NCI-H2196 treated with DMSO at 0.1 percent for 48 hours (cell line): ENCODE measurements around the gene ZSWIM5.
"Not testable (repeated sequence)": the region's sequence is repeated elsewhere in the genome, so short reads cannot be mapped to it uniquely, and the experiment has no call there.

Experiments
- DNase-seq: peaks from one replicate; lab custom pipeline; 2025; ENCODE audit not compliant: unreplicated experiment; lab: John Stamatoyannopoulos, UW

ZSWIM5 gene

DNA sequence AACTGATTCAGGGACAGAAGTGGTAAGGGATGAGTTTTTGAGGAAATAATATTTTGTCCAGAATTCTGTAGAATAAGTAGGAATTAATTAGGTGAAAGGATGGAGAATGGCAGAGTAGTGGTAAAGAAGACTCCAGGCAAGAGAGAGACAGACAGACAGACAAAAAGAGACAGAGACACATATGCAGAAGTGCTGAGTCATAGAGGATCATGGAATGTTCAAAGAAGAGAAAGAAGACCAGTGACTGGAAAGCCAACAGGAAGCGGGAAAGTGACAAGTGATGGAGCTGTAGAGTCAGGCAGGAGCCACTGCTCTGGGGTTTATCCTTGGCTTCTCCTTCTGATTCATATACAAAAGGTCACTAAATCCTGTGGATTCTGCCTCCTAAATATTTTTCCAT lies 108.5 kb downstream of the ZSWIM5 start:
- DNase-seq, result no peak

DNA sequence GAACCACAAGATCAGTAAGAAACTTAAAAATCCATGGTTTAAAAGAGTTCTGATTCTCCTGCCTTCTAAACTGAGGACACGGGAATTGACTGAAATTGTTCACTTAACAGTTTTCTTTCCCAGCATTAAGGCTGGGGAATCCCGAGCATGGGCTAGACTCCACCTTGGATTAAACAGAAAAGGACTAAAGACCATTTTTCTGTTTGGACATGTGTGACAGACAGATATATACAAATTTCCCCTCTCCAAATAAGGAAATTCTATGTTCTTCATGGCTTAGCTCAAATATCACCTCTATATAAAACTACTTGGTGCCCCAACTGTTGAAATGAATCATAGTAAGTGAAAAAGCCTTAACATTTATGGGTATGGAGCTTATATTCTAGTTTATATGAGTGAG lies 109.3 kb downstream of the ZSWIM5 start:
- DNase-seq, result no peak

DNA sequence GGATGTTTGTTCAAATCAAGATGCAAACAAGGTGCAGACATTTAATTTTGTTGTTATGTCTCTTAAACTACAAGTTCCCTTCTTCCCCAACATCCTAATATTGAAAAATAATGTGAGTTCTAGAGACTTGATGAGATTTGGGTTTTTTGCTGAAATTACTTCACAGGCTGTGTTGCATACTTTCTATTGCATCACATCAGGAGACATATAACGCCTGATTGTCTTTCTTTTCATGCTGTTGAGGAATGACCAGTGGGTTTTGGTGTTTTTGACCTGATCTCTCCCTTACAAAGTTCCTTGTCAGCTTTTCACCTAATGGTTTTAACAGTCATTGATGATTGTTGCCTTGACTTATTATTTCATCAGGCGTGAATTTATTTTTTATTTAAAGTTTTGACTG lies 111.0 kb downstream of the ZSWIM5 start:
- DNase-seq, result no peak

DNA sequence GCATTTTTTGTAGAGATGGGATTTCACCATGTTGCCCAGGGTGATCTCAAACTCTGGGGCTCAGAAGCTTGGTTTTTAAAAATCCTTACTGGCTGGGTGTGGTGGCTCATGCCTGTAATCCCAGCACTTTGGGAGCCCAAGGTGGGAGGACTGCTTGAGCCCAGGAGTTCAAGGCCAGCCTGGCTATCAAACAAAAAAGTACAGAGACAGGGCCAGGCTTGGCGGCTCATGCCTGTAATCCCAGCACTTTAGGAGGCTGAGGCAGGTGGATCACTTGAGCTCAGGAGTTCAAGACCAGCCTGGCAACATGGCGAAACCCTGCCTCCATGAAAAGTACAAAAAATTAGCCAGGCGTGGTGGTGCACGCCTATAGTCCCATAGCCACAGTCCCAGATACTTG lies 112.0 kb downstream of the ZSWIM5 start:
- not testable (repeated sequence) for DNase-seq

DNA sequence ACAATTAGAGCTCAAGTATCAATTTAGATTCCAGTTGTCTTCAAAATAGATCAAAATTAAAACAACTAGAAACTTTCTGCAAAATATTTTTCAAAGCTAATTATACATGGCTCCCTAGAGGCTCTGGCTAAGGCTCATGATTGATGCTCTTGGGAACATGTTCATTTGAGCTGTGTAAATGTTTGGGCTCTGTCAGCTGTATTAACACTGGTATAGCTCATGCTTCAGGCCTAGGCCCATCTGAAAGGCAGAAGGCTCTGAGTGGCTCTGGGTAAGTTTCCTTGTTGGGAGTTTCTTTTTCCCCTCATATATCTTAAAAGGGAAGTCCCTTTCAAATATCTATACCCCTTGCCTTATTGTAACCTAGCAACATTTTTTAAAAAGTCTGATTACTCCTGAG lies 113.1 kb downstream of the ZSWIM5 start:
- no peak for DNase-seq

DNA sequence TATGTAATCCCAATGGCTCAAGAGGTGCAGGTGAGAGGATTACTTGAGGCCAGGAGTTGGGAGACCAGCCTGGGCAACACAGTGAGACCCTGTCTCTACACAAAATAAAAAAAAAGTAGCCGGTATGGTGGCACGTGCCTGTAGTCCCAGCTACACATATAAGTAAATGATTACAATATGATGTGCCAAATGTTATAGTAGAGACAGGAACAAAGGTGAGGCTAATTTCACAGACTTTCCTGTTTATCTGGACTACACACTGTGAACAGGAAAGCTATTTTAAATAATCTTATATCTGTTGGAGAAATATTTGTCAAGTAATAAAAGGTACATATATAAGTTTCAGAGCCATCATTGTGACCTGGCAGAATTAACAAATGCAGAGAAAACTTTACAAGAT lies 116.7 kb downstream of the ZSWIM5 start:
- DNase-seq, result no peak

DNA sequence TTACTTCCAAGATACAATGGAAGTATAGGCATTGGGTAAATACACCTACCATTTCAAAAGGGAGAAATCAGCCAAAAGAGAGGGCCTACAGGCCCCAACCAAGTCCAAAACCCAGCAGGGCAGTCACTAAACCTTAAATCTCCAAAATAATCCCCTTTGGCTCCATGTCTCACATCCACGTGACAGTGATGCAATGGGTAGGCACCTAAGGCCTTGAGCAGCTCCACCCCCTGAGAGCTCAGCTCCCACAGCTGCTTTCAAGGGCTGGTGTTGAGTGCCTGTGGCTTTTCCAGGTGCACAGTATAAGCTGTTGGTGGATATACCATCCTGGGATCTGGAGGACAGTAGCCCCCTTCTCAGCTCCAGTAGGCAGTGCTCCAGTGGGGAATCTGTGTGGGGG lies 121.8 kb downstream of the ZSWIM5 start:
- DNase-seq, result no peak

DNA sequence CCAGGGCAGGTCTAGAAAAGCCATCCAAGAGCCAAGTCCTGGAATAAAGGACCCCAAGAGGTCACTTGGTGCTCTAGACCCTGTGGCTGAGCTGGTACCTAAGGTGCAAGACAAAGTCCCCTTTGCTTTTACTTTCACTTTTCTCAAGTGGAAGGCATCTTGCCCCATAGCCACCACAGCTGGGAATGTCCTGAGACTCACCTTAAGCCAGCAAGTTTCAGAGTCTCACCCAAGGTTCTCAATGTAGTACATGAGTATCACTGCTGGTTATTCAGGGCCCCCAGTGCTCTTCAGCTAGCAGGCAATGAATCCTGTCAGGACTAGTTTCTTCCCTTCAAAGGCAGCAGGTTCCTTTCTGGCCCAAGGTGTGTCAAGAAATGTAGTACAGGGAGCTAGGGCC lies 126.9 kb downstream of the ZSWIM5 start:
- DNase-seq, result no peak

DNA sequence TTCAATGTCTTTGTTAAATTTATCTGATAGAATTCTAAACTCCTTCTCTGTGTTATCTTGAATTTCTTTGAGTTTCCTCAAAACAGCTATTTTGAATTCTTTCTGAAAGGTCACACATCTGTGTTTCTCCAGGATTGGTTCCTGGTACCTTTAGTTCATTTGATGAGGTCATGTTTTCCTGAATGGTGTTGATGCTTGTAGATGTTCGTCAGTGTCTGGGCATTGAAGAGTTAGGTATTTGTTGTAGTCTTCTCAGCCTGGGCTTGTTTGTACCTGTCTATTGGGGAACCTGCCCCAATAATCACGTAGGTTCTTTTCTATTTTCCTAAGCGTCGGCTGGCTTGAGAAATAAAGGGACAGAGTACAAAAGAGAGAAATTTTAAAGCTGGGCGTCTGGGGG lies 129.4 kb downstream of the ZSWIM5 start:
- not testable (repeated sequence) for DNase-seq

DNA sequence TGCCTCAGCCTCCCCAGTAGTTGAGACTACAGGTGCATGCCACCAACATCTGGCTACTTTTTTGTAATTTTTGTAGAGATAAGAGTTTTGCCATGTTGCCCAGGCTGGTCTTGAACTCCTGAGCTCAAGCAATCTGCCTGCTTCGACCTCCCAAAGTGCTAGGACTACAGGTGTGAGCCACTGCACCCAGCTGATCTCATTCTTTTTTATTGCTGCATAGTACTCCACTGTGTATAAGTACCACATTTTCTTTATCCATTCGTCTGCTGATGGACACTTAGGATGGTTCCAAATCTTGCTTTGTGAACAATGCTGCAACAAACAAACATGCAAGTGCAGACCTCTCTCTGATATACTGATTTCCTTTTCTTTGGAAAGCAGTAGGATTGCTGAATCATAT lies 134.8 kb downstream of the ZSWIM5 start:
- no peak for DNase-seq

DNA sequence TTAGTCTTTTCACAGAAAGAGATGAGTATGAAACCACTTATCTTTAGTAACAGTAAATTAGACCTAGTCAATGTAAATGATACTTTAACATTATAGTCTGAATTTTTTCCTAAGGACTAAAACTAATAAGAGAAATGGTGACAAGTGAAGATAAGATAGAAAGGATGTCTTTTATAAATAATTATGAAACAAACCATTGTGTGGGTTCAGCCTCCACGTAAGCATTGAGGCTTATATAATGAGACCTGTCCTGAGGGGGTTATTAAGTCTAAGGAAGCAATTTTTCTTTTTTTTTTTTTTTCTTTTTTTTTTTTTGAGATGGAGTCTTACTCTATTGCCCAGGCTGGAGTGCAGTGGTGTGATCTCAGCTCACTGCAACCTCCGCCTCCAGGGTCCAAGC lies 138.6 kb downstream of the ZSWIM5 start:
- no peak for DNase-seq

DNA sequence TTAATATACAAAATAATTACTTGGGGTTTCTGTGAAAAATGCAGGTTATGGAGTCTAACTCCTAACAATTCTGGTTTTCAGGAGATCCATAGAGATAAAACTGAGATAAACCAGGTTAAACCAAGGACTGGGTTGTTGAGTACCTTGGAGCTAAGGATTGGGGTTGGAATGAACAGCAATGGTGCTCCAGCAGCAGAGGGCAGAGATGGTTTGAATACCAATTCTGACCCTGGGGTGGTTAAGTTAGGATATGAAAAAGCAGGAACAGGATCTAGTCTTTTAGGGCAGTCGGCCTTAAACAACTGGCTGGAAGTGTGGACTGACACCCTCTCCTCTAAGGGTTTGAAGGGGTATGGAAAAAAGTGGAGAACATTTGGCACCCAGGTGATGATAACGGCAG lies 141.3 kb downstream of the ZSWIM5 start:
- DNase-seq, result no peak

DNA sequence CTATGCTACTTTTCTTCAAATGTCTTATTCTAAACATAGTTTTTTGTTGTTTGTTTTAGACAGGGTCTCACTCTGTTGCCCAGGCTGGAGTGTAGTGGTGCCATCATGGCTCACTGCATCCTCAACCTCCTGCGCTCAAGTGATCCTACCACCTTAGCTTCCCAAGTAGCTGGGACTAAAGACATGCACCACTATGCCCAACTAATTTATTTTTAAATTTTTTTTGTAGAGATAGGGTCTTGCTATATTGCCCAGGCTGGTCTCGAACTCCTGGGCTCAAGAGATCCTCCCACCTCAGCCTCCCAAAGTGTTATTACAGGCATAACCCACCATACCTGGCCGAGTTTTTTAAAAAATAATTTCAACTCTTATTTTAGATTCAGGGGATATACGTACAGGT lies 143.9 kb downstream of the ZSWIM5 start:
- not testable (repeated sequence) for DNase-seq

DNA sequence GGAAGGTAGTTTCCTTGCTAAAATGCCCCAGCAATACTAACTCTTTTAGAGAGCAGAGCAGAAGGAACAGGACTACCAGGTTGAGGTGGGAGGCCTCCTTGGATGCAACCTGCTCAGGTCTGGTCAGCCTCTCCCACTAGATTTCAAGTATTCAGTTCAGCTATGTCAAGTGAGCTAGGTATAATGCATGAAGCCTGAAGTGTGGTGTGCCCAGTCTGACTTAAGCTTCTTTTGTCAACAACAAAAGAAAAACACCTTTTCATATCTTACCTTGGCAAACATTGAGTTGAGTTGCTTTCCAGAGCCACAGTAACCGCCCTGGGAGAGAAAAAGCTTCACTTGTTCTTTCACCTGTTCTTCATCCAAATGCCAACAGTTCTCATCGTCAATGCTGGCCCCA lies 146.6 kb downstream of the ZSWIM5 start:
- DNase-seq, result no peak

DNA sequence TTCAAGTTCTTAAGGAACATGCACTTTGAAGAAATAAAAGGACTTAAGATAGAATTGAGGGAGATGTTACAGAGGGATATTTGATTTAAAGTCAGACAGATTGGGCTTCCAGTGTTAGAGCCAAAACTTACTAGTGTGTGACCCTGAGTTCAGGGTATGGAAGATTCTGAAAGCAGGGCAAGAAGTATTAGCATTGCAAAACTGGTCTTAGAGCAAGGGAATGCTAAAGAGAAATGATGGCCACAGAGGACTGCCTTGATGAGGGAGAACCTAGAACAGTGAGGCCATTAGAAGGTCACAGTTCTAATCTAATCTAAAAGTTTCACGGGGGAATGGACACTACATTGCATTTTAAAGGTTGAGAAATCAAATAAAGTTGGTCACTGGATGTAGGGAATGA lies 148.9 kb downstream of the ZSWIM5 start:
- no peak for DNase-seq

DNA sequence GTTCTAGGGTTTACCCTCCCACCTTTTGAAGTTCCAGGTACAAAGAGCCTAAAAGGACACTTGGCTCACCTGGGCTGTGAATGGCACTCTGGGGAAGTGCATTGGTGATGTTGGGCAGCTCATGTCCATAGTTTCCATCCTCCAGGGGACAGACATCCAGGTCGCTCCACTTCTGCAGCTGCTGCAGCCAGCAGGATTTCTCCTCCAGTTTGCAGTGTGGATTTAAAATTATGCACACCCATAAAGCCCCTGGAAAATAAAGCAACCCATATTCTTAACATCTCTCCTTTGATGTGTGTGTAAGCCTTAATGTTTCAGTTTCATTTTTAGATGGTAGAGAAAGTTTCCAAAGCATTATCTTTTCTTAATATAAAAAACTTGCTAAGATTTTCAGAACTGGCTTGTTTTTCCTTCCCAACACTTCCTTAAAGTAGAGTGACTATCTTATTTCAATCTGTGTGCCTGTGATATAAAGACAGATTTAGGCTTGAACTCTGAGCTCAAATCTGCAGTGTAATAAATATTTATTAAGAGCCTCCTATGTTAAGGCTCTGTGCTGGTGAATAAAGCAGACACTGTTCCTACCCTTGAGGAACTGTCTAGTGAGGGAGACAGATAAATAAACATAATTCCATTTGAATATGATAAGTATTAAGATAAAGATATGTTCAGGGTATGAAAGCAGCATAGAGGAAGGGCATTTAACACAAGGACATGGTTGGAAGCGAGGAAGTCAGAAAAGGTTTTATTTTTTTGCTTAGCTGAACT lies 155.2 kb downstream of the ZSWIM5 start:
- DNase-seq, result no peak

DNA sequence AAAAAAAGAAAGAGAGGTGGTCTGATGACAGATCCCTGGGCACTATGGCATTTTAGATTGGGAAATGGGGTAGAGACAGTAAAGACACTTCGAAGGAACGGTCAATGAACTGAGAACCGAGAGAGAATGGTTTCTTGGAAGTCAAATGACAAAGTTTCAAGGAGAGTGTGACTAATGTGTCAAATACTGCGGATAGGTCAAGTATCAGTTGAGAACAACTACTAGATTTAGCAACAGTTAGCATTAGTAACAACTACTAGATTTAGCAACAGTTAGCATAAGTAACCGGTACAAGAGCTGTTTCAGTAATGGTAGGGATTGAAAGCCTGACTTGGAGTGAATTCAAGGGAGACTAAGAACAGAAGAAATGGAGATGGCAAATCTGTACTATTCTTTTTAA lies 159.4 kb downstream of the ZSWIM5 start:
- no peak for DNase-seq

DNA sequence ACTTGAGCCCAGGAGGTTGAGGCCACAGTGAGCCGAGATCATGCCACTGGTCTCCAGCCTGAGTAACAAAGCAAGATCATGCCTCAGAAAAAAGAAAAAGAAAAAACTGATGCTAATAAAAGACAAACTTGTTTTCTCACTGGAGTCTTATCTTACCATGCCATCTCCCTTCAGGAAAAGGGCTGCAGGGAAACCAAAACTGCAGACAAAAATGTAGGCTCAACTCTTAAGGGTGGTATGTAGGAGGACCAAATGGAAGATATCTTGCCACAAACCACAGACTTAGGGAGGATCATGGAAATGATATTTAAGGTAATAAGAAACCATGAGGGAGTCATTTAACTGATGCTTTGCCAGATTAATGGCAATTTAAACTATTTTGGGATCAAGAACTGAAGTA lies 161.5 kb downstream of the ZSWIM5 start:
- DNase-seq, result no peak

DNA sequence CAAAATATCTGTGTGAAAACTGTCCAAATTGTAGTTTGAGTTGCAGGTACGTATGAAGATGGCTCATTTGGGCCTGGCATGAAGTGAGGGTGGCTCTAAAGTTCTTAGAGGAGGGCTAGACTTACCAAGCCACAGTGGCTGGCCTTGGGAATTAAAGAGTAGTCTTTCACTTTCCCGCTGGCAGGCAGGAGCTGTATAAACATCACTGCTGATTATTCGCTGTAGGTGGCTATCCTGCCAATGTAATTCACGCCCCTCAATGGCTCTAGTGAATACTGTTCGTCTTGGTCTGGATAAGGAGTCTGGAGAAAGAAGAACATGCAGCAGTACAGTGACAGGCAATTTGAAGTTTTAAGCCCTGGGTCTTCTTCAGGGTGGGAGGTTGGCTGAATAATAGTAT lies 163.3 kb downstream of the ZSWIM5 start:
- DNase-seq, result no peak

DNA sequence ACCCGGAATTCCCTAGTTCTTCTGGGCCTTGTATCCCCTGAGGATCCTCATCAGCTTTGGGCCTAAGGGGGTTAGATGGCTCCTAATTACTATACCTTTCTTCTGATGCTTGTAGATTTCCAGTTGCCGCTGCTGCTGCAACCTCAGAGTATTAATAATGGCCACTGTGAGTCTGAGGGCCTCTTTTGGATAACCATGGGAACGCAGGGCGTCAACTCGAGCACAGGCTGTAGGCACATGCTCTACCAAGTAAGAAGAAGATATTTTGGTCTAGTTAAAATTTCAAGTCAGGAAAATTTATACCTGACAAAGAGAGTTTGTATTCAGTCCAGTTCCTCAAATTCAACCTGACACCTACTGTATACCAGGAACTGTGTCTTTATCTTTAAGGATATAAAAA lies 166.1 kb downstream of the ZSWIM5 start:
- no peak for DNase-seq

DNA sequence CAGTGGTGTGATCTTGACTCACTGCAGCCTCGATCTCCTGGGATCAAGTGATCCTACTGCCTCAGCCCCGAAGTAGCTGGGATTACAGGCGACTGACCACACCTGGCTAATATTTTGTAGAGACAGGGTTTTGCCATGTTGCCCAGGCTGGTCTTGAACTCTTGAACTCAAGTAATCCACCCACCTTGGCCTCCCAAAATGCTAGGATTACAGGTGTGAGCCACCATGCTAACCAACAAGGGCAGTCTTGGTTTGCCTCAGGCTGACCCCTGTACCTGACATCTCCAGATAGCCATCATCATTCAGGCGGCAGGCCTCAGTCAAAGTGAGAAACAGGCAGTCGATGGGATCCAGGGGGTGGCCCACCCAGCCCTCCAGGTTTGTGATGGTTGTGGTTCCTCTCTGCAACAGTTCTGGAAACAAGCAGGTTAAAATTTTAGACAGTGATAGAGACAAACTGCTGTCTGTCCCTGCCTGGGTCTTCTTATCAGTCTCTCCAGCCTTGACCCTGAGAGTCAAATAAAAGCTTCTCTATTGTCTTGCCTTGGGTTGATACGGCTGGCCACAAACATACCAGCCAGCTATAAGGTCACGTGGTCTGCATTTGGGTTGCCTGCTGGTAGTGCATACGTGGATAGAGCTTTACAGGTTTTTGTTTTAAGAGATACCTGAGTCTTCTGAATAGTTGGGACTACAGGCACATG lies 167.6 kb downstream of the ZSWIM5 start:
- no peak for DNase-seq

DNA sequence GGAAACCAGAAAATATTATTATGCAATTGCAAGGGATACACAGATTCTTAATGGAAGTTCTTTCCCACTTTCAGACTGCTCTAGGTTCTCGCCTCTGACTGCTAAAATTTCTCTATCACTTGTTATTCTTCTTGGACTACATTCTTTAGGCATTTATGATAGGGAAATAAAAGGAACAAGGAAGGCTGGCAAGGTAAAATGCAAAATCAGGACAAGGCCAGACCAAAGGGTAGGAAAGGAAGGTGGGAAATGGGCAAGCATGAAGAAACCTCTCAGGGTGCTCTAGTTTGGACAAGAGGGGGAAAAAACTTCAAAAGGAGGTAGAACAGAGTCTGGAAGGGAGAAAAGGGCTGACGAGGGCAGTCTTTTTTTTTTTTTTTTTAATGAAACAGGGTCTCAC lies 168.2 kb downstream of the ZSWIM5 start:
- DNase-seq, result no peak

DNA sequence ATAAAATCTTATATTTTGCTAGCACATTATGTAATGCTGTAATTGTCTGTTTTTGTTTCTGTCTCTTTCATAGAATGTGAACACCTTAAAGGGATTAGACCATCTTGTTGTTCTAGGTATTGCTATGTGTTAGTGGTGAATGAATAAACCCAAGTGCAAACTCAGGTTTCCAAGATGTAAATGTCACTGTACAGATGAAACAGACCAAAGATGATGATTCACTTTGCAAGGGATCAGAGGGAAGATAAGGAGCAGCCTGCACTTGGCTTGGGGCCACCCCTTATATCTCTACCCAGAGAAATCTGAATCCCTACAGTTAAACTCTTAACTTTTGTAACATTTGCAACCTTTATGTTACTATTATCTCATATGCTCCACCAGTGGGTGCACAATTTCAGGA lies 168.9 kb downstream of the ZSWIM5 start:
- no peak for DNase-seq
